ENCODE data around the gene UCN2. TPM values are rescaled to one million over a fixed set of nuclear protein-coding genes. Genes with fewer than 3 reads are reported as not detected.

Gene UCN2
- polyA plus RNA-seq, 1 experiment: 4.5 TPM

DNA sequence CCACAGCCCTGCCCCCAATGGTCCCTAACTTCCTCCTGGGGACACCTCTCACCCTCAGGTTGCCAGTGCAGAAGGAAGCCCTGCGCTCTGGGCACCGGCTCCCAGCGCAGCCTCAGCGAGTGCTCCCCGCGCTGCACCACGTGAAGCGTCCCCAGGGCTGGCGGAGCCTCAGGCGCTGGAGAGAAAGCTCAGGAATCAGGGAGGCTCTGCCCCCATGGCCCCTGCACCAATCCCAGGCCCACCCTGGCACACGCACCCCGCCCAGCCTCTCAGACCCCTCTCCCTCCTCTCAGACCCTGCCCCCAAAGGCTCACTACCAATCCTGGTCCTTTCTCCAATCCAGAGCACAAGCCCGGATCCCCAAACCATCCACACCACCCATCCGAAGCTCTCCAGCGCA, 24.6 kb upstream of the UCN2 start:
- CTCF ChIA-PET: no interaction called here
- Histone ChIP-seq H3K27me3 (ENCODE audit: control insufficient read depth, insufficient read depth, low read length) (no peaks in the 10 kb centered on the region), H3K36me3 (ENCODE audit: control insufficient read depth, insufficient read depth, low read length) (peaks cover 73% of the 10 kb centered on the region), H3K4me3 (ENCODE audit: low read depth, low read length) (no peak overlapping the region)
- TF ChIP-seq, protein P1, sequence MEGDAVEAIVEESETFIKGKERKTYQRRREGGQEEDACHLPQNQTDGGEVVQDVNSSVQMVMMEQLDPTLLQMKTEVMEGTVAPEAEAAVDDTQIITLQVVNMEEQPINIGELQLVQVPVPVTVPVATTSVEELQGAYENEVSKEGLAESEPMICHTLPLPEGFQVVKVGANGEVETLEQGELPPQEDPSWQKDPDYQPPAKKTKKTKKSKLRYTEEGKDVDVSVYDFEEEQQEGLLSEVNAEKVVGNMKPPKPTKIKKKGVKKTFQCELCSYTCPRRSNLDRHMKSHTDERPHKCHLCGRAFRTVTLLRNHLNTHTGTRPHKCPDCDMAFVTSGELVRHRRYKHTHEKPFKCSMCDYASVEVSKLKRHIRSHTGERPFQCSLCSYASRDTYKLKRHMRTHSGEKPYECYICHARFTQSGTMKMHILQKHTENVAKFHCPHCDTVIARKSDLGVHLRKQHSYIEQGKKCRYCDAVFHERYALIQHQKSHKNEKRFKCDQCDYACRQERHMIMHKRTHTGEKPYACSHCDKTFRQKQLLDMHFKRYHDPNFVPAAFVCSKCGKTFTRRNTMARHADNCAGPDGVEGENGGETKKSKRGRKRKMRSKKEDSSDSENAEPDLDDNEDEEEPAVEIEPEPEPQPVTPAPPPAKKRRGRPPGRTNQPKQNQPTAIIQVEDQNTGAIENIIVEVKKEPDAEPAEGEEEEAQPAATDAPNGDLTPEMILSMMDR (IDR thresholded peaks at IDR 0.05; ENCODE audit: insufficient read depth, low read depth, low read length): no peak
- DNase-seq (ENCODE audit: low read depth): no peak
- POLR2A ChIA-PET: no interaction called here

DNA sequence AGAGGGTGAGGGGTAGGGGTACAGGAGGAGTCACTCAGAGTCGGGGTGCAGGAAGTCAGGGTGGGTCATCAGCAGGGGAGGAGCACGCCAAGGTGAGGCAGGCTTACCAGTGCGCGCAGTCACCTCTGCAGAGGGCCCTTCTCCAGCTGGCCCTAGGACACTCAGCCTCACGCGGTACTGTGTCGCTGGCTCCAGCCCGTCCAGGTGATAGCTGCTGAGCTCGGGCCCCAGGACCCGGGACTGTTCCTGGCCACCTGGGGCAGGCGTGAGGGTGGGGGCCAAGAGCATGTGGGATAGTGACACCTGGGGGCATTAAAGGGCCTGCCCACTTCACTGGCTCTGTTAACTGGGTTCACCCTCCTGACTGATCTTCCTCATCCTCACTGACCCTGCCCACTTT, 24.1 kb upstream of the UCN2 start:
- ChIA-PET CTCF (no interaction called here), POLR2A (no interaction called here)
- no peaks in the 10 kb centered on the region for H3K27me3 ChIP-seq (ENCODE audit: control insufficient read depth, insufficient read depth, low read length)
- peaks cover 71% of the 10 kb centered on the region for H3K36me3 ChIP-seq (ENCODE audit: control insufficient read depth, insufficient read depth, low read length)
- TF ChIP-seq, protein P1 (IDR thresholded peaks at IDR 0.05; ENCODE audit: insufficient read depth, low read depth, low read length): no peak
- no peak for DNase-seq (ENCODE audit: low read depth)
- H3K4me3 ChIP-seq (ENCODE audit: low read depth, low read length): no peak overlapping the region

DNA sequence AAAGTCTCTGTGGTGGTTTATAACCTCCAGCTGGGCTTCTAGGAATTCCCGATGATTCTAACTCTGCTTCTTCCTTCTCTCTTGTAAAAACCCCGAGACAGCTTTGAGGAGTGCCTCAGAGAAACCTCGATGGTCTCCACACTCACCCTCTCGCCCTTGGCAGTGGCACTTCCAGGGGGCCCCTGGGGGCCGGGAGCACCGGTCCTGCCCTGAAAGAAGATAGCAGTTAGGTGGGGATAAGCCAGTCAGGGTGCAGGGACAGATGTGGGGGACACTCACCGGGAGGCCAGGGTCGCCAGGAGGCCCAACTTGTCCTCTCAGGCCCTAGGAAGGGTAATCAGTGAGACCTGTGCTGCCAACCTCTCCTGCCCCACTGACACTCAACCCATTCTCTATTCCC, 21.8 kb upstream of the UCN2 start:
- DNase-seq (ENCODE audit: low read depth): no peak
- ChIA-PET CTCF (no interaction called here), POLR2A (no interaction called here)
- Histone ChIP-seq H3K4me3 (ENCODE audit: low read depth, low read length) (no peak overlapping the region), H3K36me3 (ENCODE audit: control insufficient read depth, insufficient read depth, low read length) (peaks cover 70% of the 10 kb centered on the region), H3K27me3 (ENCODE audit: control insufficient read depth, insufficient read depth, low read length) (no peaks in the 10 kb centered on the region)
- TF ChIP-seq, protein P1 (IDR thresholded peaks at IDR 0.05; ENCODE audit: insufficient read depth, low read depth, low read length): no peak

DNA sequence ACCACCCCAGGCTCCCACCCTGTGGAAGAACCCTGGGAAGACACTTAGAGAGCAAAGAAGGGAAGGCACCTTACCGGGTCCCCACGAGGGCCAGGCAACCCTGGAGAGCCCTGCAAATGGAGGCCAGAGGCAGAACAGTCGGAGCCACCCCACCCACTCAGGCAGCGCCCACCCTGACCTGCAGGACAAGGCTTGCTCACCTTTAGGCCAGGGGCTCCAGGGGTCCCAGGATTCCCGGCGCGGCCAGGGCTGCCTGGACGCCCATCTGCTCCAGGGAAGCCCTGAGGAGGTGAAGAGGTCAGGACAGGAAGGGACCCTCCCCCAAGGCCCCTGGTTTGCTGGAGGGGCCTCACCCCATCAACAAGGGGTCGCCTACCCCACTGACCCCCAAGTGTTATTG, 21.3 kb upstream of the UCN2 start:
- no peak for DNase-seq (ENCODE audit: low read depth)
- ChIA-PET CTCF (no interaction called here), POLR2A (no interaction called here)
- Histone ChIP-seq H3K4me3 (ENCODE audit: low read depth, low read length) (no peak overlapping the region), H3K27me3 (ENCODE audit: control insufficient read depth, insufficient read depth, low read length) (no peaks in the 10 kb centered on the region), H3K36me3 (ENCODE audit: control insufficient read depth, insufficient read depth, low read length) (peaks cover 69% of the 10 kb centered on the region)
- TF ChIP-seq, protein P1 (IDR thresholded peaks at IDR 0.05; ENCODE audit: insufficient read depth, low read depth, low read length): no peak

DNA sequence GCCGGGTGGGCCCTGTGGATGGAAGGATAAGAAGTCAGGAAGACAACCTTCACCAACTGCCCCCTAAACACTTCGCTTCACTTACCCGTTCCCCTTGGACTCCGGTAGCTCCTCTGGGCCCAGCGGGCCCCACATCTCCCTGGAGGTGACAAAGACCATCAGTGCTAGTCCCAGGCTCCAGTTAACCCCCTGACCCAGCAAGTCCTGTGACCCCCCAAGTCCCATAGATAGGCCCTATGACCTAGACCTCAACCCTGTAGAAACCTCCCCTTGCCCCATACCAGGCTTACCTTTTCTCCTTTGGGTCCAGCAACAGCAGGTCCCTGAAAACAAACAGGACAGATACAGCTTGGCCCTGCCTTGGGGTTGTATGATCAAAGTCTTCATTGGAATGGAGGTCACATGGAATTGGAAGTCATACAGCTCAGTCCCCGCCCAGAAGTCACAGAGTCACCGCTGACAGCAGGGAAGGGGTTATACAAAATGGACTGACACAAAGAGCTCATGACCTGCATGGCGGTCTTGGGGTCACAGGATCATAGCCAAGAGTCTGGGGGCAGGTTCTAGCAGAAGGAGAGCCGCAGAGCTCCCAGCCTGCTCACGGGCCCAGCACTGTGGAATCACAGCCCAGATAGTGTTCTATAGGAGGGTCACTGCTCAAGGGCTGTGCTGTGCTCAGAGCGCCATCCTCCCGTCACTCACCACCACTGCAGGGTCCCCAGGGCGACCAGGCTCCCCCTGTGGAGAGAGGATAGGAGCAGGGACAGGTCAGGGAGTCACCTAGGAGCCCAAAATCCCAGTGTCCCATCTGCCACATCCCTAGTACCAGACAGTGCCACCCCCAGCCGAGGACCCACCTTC, 18.3 kb upstream of the UCN2 start:
- peaks cover 70% of the 10 kb centered on the region for H3K36me3 ChIP-seq (ENCODE audit: control insufficient read depth, insufficient read depth, low read length)
- TF ChIP-seq, protein P1 (IDR thresholded peaks at IDR 0.05; ENCODE audit: insufficient read depth, low read depth, low read length): no peak
- no peak for DNase-seq (ENCODE audit: low read depth)
- CTCF ChIA-PET: interaction anchor here (0.6 to 1.0 kb wide), 2 partner anchors 13 to 27 kb away, joined by 3 read pairs; partner anchors contain the start of gene UQCRC1
- no peaks in the 10 kb centered on the region for H3K27me3 ChIP-seq (ENCODE audit: control insufficient read depth, insufficient read depth, low read length)
- POLR2A ChIA-PET: no interaction called here
- H3K4me3 ChIP-seq (ENCODE audit: low read depth, low read length): no peak overlapping the region

Data from BJ (cell line).